Stimulated activated CD8-positive, alpha-beta memory T cell treated with anti-CD3 and anti-CD28 coated beads, Interleukin-4, amount 100 ng/mL, for 24 hours (primary cell): Measurements from ENCODE around the gene TBCB.
A peak's percentile ranks its signal among the peaks of the same experiment; 100 is the strongest.
"Not testable (repeated sequence)": the region's sequence is repeated elsewhere in the genome, so short reads cannot be mapped to it uniquely, and the experiment has no call there.

Experiments
- DNase-seq: peaks from one replicate; pipeline ENCODE4 v3.0.0-alpha.2; 2020; ENCODE audit warnings: low read depth

The TBCB gene

DNA sequence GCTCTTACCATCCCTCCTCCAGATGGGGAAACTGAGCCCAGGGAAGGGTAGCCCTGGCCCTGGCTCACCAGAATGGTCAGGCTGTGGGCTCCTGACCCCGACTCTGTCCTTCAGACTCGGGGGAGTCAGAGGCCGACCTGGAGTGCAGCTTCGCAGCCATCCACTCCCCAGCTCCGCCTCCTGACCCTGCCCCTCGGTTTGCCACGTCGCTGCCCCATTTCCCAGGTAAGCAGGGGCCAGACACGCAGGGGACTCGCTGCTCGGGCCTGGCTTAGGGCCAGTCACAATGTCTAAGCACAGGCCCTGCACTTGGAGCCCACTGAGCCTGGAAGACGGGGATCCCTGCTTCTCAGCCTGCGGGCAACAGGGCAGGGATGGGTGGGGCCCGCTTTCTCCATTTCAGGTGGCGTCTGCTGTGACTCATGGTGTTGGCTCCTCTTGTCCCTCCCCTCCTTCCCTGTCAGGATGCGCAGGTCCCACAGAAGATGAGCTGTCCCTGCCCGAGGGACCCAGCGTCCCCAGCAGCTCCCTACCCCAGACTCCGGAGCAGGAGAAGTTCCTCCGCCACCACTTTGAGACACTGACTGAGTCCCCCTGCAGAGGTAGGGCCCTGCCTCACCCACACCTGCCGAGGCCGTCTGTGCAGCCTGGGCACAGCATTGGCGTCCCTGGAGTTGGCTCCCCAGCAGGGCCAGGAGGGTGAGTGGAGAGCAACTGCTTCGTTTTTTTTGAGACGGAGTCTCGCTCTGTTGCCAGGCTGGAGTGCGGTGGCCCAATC, 13.5 kb upstream of the TBCB start:
- no peak for DNase-seq

DNA sequence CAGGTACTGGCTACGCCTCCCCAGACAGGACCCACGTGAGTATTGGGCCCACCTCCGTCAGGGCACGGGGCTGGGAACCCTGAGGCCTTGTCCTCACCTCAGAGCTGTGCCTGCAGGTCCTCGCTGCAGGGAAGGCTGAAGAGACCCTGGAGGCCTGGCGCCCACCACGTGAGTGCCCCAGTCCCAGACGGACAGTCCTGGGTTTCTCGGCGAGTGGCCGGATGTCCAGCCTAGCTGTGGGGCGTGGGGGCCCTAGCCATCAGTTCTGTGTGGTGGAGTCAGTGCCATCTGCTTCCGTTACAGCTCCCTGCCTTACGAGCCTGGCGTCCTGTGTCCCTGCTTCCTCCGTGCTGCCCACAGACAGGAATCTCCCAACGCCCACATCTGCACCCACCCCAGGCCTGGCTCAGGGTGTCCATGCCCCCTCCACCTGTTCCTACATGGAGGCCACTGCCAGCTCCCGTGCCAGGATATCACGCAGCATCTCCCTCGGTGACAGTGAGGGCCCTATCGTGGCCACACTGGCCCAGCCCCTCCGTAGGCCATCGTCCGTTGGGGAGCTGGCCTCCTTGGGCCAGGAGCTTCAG, 12.1 kb upstream of the TBCB start:
- no peak for DNase-seq

DNA sequence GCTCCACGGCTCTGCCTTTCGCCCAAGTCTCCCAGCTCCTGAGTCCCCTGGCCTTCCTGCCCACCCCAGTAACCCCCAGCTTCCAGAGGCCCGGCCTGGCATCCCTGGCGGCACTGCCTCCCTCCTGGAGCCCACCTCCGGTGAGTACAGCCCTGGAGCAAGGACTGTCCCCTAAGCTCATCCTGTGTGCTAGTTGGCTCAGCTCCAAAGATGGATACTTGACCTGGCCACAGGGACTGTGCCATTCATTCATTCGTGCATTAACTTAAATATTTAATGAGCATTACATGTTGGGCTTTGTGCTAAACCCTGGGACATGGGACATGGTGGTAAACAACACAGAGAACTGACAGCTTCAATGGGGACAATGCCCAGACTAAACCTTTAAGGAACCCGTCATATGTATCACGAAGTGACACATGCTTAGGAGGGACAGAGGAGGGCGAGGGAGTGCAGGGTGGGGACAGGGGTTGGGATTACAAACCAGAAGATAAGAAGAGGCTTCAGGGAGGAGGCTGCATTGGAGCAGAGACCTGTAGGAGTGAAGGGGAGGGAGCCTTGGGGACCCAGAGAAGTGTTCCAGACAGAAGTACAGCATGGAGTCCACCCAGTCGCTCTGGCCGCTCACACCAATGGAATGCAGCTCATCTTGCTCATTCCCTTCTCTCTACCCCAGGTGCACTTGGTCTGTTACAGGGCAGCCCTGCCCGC, 11.3 kb upstream of the TBCB start:
- DNase-seq: no peak

GRCh38 chr19:36106441-36106840, 8.8 kb upstream of the TBCB start:
- DNase-seq: no peak

DNA sequence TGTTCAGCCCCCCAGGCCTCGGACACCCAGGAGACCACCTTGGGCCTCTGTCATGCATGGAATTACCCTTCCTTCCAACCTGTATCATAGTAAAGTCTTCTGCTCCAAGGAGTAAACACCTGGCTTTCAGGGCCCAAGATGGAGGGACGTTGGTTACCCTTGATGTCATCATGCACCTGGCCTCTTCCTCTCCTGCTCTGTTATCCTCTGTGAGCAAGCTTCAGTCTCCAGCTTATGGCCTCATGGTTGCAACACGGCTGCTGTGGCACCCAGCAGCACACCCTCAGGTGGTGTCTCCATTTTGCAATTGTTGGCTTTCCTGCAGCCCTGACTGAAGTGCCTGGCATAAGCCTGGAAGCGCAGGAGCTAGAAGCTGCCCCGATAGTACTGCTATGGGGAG, 8.3 kb upstream of the TBCB start:
- DNase-seq: no peak

GRCh38 chr19:36108684-36109083, 6.6 kb upstream of the TBCB start:
- no peak for DNase-seq

GRCh38 chr19:36110487-36111199, 4.6 kb upstream of the TBCB start, which contains the start of gene OVOL3:
OVOL3 (plus strand) TSS chr19:36111143; CDS start chr19:36111203, 60 bp downstream.
- DNase-seq: no peak

DNA sequence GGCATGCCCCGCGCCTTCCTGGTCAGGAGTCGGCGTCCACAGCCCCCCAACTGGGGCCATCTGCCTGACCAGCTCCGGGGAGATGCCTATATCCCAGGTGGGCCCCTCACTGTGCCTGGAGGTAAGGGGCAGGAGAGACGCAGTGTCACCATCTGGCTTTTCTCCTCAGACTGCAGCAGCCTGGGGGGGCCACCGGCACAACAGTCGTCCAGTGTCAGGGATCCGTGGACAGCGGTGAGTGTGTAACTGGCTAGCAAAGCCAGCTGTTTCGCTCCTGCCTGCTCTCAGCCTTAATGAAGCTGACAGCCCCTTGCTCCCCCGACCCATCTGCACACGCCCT, 4.1 kb upstream of the TBCB start:
- DNase-seq: no peak

DNA sequence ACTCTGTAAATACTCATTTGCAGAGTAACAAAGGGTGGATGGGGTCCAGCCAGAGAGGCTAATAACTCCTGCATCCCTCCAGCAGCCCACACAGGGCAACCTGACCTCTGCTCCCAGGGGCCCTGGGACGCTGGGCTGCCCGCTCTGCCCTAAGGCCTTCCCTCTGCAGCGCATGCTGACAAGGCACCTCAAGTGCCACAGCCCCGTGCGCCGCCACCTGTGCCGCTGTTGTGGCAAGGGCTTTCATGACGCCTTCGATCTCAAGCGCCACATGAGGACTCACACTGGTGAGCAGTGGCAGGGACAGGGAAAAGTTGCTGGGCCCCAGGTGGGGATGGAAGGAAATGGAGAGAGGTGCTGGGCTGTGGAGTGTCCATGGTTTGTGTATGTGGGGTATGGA, 2.6 kb upstream of the TBCB start:
- DNase-seq: no peak

- no peak for DNase-seq
Measured at GRCh38 chr19:36113425-36113824, 1.8 kb upstream of the TBCB start.

DNA sequence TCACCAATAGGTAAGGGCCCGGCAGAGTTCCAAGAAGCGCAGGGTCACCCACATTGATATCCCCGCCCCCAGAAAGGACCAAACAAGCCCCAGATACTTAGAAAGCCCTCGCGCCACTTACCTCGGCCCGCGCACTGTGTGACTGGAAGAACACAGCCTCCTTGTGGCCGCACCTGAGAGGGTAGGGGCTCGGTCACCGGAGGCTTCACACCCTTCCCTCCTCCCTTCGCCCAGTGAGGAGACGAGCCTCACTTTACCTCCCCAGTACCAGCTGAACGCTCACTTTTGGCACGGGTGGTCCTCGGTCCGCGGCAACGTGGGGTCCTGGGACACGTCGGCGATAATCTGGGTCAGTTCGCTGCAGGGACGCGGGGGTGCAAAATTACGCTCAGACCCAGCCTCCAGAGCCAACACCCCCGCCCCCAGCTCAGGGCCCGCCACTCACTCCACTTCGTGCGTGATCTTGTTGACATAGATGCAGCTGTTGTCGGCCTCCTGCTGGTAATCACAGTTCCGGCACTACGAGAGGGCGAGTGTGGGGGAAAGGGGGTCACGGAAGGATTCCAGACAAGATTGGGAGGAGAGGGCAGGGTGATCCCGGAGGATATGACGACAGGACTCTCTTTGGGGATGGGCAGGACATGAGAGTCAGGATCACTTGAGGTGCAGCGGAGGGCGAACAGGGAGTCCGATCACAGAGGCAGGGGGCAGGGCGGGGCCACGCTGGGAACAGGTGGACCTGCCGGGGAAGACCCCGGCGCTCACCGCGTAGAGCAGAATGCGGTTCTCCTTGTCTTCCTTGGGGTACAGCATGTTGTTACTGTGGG, 1.2 kb upstream of the TBCB start:
- DNase-seq: no peak

GRCh38 chr19:36114721-36115452, 381 bp upstream of the TBCB start, which contains the start of gene POLR2I:
POLR2I (minus strand) TSS chr19:36114875; CDS start chr19:36114856, 19 bp downstream.
- peak; percentile 96 for DNase-seq

GRCh38 chr19:36116344-36116637, 1.0 kb downstream of the TBCB start:
- no peak for DNase-seq

- DNase-seq: no peak
Measured at GRCh38 chr19:36120092-36120983, 5.1 kb downstream of the TBCB start.

- DNase-seq: no peak
Measured at GRCh38 chr19:36120984-36121358, 5.7 kb downstream of the TBCB start.

- DNase-seq: no peak
Measured at GRCh38 chr19:36121486-36122124, 6.3 kb downstream of the TBCB start.

- DNase-seq: no peak
Measured at GRCh38 chr19:36125557-36125956, 10.3 kb downstream of the TBCB start.

GRCh38 chr19:36128392-36128736, 13.1 kb downstream of the TBCB start:
- DNase-seq: no peak

DNA sequence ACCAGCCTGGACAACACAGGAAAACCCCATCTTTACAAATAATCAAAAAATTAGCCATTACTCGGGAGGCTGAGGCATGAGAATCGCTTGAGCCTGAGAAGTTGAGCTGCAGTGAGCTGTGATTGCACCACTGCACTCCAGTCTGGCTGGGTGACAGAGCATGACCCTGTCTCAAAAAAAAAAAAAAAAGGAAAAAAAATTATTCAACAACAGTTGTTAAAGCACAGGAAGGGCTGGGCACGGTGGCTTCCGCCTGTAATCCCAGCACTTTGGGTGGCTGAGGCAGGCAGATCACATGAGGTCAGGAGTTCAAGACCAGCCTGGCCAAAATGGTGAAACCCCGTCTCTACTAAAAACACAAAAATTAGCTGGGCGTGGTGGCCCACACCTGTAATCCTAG, 16.0 kb downstream of the TBCB start:
- DNase-seq: not testable (repeated sequence)

- DNase-seq: not testable (repeated sequence)
Measured at GRCh38 chr19:36134867-36135266, 19.6 kb downstream of the TBCB start.
